Measurements from ENCODE around the gene SHISA5. TPM values are rescaled to one million over a fixed set of nuclear protein-coding genes. Genes with fewer than 3 reads are reported as not detected.

SHISA5 gene
- total and polyA plus RNA-seq, 2 of the 4 experiments (the other 2 are of a cell fraction): 82.3 to 162 TPM

GRCh38 chr3:48431224-48432029 lies 72.5 kb downstream of the SHISA5 start:
- Histone ChIP-seq H3K9me1 (ENCODE audit: insufficient read depth, low read length) (peaks cover 7% of the 10 kb centered on the region), H2BK5ac (ENCODE audit: low read depth, low read length, poor library complexity, severe bottlenecking) (peak overlapping the region; percentile 10), H3K56ac (ENCODE audit: extremely low read depth, insufficient read depth, low read length) (0 out of 2 replicates have a peak overlapping the region, but pooled peaks have one; percentile 7), H4K5ac (ENCODE audit: low read depth, low read length) (no peak overlapping the region), H2AK5ac (ENCODE audit: low read depth, low read length) (no peak overlapping the region), H3K79me1 (ENCODE audit: low read depth in 1 of 2, low read length in 2 of 2) (peaks cover 12 to 43% of the 10 kb centered on the region in 2 experiments; a peak in 3 of 4 replicates), H4K8ac (ENCODE audit: low read depth in 2 of 2, low read length in 2 of 2) (no peak overlapping the region), H2BK120ac (ENCODE audit: low read depth, low read length) (peak overlapping the region; percentile 23; the same call in 1 of the 2 replicates), H3K36me3 (ENCODE audit: control insufficient read depth, insufficient read depth, low read length) (peaks cover 18% of the 10 kb centered on the region), H3K4me2 (ENCODE audit: low read depth, low read length) (no peak overlapping the region), H3K9ac (ENCODE audit: low read depth, low read length) (no peak overlapping the region), H2BK15ac (ENCODE audit: low read depth, low read length) (no peak overlapping the region), H3K4me1 (ENCODE audit: control insufficient read depth, insufficient read depth, low read length) (peaks cover 16% of the 10 kb centered on the region; the same call in 1 of the 2 replicates), H4K20me1 (ENCODE audit: insufficient read depth, low read length) (peaks cover 12% of the 10 kb centered on the region), H3K27ac (ENCODE audit: insufficient read depth, low read length) (no peak overlapping the region), H3K9me3 (ENCODE audit: control insufficient read depth, insufficient read depth, low read length) (no peaks in the 10 kb centered on the region), H3K27me3 (ENCODE audit: control insufficient read depth, insufficient read depth, low read length) (no peaks in the 10 kb centered on the region), H4K91ac (ENCODE audit: insufficient read depth, low read depth, low read length) (no peak overlapping the region), H2AFZ (replicated peaks; ENCODE audit: low read length, poor library complexity) (no peak overlapping the region), H2AK9ac (replicated peaks; ENCODE audit: low read depth, low read length, poor library complexity) (peak overlapping the region; percentile 19), H3K23ac (ENCODE audit: low read depth, low read length) (no peak overlapping the region), H3K4me3 (ENCODE audit: insufficient read depth, low read depth, low read length) (no peak overlapping the region), H3K14ac (replicated peaks; ENCODE audit: low read depth, low read length) (no peak overlapping the region), H3K4ac (ENCODE audit: low read depth, low read length) (no peak overlapping the region), H3K18ac (ENCODE audit: low read depth, low read length) (no peak overlapping the region), H2BK20ac (ENCODE audit: low read depth, low read length) (no peak overlapping the region)
- dilution Hi-C loops (cut with HindIII; ENCODE audit: low sequenced_read_pairs, unreplicated experiment) (no loop called here), intact Hi-C loops (cut with micrococcal nuclease) (no loop called here), in situ Hi-C loops (cut with MboI; ENCODE audit: low sequenced_read_pairs) (no loop called here)
- TF ChIP-seq RAD21 (IDR thresholded peaks at IDR 0.05; ENCODE audit: low read length): no peak
- no peak for TF ChIP-seq CHD1 (IDR thresholded peaks at IDR 0.05; ENCODE audit: low read depth, low read length)
- DNase-seq (no peak), ATAC-seq (ENCODE audit: low read depth) (no peak)
- no CpG with 5 or more reads among the region's 8 CpGs for WGBS, 2 experiments (ENCODE audit: extremely low coverage in 2 of 2, insufficient read length in 1 of 2)
- BruUV-seq (replicated peaks): no TSS peak
- POLR2A ChIA-PET (ENCODE audit: unreplicated experiment): no interaction called here
- CTCF ChIA-PET: interaction anchor here (2.7 kb wide), 1 partner anchor 31 kb away, joined by 16 read pairs; no protein-coding TSS in a partner anchor
